Fibroblast of skin of back (primary cell): ENCODE measurements around the gene SWAP70.
A peak's percentile ranks its signal among the peaks of the same experiment; 100 is the strongest.

ENCODE experiments used
- DNase-seq: peaks from one replicate; pipeline ENCODE4 v3.0.0-alpha.2; 2013

The SWAP70 gene

GRCh38 chr11:9651899-9652748 lies 11.8 kb upstream of the SWAP70 start:
- DNase-seq, result no peak

DNA sequence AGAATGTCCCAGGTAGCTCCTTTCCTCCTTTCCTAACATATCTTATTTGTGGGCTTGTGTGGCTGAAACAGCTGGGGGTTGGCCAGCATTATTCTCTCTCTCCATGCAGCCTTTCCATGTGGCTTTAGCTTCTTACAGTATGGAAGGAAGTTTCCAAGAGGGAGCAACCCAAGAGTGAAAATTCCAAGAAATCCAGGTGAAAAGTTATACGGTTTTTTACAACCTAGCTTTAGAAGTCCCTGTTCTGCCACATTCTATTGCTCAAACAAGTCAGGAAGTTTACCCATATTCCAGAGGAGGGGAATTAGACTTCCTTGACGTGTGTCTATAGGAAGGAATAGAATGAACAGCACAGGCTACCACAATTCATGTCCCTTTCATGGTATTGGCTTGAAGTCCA lies 10.0 kb upstream of the SWAP70 start:
- DNase-seq, result no peak

GRCh38 chr11:9656864-9657263 lies 7.0 kb upstream of the SWAP70 start:
- DNase-seq, result no peak

DNA sequence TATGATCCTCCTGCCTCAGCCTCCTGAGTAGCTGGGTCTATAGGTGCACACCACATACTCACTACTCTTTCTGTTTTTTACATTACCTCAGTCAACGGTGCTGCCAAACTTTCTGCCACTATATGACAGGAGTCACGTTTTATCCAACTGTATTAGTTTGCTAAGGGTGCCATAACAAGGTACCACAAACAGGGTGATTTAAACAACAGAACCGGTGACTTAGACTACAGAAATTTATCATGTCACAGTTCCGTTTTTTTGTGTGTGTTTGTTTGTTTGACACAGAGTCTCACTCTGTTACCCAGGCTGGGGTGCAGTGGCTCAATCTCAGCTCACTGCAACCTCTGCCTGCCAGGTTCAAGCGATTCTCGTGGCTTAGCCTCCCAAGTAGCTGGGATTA lies 6.3 kb upstream of the SWAP70 start:
- DNase-seq, result no peak

GRCh38 chr11:9660886-9661285 lies 3.0 kb upstream of the SWAP70 start:
- DNase-seq, result peak; percentile 33

- DNase-seq, result no peak
These were observed 1.6 kb upstream of the SWAP70 start for GRCh38 chr11:9662273-9662672.

GRCh38 chr11:9664276-9665171 lies 647 bp downstream of the SWAP70 start:
- peak; percentile 58 for DNase-seq

GRCh38 chr11:9665749-9666148 lies 1.9 kb downstream of the SWAP70 start:
- no peak for DNase-seq

DNA sequence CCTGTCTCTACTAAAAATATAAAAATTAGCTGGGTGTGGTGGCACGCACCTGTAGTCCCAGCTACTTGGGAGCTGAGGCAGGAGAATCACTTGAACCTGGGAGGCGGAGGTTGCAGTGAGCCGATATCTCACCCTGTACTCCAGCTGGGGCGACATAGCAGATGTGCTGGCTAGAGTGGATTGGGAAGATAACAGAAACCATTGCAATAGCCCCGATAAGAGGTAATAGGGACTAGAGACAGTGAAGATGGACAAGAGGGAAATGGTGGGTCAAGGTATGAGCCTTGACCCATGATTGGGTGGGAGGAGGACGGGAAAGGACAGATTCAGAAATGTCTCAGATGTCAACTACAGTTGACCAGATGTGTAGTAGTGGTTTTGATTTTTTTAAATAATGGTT lies 6.1 kb downstream of the SWAP70 start:
- DNase-seq, result no peak

- no peak for DNase-seq
These were observed 8.5 kb downstream of the SWAP70 start for GRCh38 chr11:9672288-9672916.

DNA sequence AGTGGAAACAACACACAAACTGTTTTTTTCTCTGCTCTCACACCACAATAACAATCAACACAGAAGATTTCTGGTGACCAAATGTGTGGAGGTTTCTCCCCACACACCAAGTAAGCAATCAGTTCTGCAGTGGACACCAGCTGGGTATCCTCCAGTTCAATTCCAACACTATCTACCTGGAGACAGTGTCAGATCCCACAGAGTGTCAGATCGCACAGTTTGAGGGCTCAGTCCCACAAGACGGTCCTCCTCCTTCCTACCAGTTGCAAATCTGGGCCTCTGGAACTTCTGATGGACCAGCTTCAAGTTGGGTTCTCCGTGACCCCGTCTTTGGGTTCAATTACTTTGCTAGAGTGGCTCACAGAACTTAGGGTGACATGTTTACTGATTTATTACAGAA lies 9.0 kb downstream of the SWAP70 start:
- DNase-seq, result no peak

GRCh38 chr11:9675691-9676090 lies 11.8 kb downstream of the SWAP70 start:
- DNase-seq, result no peak

- DNase-seq, result no peak
These were observed 14.1 kb downstream of the SWAP70 start for GRCh38 chr11:9677951-9678350.

GRCh38 chr11:9678576-9678975 lies 14.7 kb downstream of the SWAP70 start:
- DNase-seq, result no peak

- DNase-seq, result no peak
These were observed 16.2 kb downstream of the SWAP70 start for GRCh38 chr11:9680028-9680427.

- DNase-seq, result no peak
These were observed 17.9 kb downstream of the SWAP70 start for GRCh38 chr11:9681583-9682372.

DNA sequence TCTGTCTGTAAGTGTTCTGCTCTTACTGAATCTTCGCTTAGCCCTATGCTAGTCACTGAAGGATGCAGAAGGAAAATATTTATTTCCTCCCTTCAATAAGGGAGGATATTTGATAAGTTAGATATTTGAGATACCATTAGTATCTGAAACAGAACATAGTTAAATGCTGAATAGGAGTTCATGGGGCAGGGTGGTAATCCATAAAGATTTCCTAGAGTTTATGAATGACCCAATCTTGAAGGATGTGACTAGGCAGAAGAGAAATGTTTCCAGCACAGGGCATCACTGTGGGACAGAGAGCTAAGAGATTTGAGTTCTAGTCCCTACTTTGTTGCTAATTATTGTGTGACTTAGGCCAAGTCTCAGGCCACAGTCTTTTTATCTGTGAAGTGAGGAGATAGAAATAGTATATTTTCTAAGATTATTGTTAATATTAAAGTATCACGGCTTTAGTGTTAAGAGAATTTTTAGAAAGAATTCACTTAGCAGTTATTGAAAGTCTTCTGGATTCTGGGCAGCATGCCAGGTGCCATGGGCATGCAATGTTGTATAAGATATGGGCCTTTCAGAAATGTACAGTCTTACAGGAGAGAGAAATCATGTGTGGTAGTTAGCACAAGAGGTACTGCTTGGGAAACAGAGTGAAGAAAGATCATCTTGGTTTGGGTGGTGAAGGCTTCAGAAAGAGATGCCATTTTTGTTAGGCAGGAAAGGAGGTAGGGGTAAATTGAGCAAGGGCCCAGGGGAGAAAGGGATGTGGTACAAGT lies 24.0 kb downstream of the SWAP70 start:
- DNase-seq, result peak; percentile 63

DNA sequence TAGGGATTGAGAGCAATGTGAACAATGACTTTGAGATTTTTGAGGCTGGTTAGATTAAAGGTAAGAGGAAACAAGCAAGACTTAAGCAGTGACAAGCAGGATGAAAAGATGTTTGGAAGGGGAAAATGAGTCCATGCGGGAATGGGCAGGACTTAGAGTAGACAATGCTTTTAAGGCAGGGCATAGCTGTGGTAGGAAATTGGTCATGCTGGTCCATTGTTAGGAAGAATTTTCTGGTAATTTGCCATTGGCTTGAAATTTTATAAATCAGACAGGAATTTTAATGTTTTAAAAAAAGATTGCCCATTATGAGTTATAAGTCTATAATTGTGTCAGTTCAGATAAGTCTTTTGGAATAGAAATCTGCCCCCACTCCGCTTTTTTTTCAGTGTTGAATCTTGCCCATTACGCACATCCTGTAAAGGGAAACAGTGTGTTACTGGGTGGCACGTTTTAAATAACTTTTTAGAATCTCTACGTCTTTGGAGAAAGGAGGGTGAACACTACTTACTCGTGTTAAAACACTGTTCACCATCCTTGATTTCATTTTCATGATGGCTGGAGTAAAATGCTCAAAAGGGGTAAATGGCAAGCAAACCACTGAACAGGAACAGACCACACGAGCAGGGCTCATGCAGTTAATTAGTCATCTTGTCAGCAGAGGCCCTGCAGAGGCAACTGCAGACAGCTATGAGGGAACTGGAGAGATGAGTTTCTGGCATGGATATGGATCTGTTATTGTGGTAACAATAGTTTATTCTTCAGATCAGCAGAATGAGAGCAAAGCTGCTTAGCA lies 25.0 kb downstream of the SWAP70 start:
- DNase-seq, result peak; percentile 82

DNA sequence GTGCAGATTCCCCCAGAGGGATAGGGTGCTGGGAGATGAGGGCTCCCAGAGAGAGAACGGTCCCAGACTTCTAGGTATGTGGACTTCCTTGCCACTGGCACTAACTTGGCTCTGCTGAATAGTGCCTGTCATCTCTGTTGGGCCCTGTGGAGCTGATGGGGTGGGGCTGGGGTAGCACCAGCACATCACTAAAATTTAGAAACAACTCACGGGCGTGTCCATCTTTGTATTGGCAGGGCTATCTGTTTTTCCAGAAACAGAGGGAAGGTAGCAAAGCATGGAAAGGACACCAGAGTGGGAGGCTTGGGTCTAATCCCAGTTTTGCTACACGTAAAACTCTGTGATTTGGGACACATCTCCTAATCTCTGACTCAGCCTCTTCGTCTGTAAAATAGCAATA lies 25.8 kb downstream of the SWAP70 start:
- no peak for DNase-seq

DNA sequence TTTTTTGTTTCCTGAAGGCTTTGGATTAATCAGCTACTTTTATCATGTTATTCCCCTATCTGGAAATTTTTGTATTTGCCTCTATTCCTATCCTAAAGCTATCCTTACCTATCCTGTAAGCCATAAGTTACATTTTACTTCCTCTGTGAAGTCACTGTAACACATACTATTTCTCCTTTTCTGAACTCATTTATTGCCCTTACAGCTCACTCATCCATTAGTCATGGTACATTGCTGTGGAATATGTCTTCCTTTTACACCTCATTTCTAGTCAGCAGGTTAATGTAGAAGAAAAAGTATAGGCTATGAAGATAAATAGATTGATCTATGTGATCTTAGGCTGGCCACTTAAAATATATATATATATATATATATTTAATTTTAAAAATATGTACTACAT lies 28.0 kb downstream of the SWAP70 start:
- DNase-seq, result peak; percentile 52

GRCh38 chr11:9692691-9693090 lies 28.8 kb downstream of the SWAP70 start:
- DNase-seq, result no peak
